Left renal cortex interstitium (tissue), 4 donors: ENCODE results near the gene GNAQ. TPM values are rescaled to one million over a fixed set of nuclear protein-coding genes. Genes with fewer than 3 reads are reported as not detected.
"Not testable (repeated sequence)": the region's sequence is repeated elsewhere in the genome, so short reads cannot be mapped to it uniquely, and the experiment has no call there.

Source experiments
- DNase-seq, 4 donors: peaks; one replicate each; pipeline ENCODE4 v3.0.0-alpha.2; 2013; ENCODE audit warnings: low read depth in 4 of 4, low spot score in 2 of 4, missing footprints in 1 of 4
- polyA plus RNA-seq, 4 donors: library from polyadenylated mRNA; unstranded; fragments of 120-200 nt; gene quantifications; one replicate each; pipeline ENCODE4 v1.2.1, GENCODE V29; 2013; ENCODE audit not compliant: insufficient read length in 4 of 4

The GNAQ gene
- polyA plus RNA-seq, 4 donors: 57.3 to 66.0 (median 59.8) TPM

- no peak for DNase-seq
These were observed 146.4 kb downstream of the GNAQ start for GRCh38 chr9:77885104-77885672.

GRCh38 chr9:77883846-77884771 is 147.5 kb downstream of the GNAQ start:
- no peak for DNase-seq

- no peak for DNase-seq
These were observed 148.5 kb downstream of the GNAQ start for GRCh38 chr9:77883133-77883532.

- no peak for DNase-seq
These were observed 149.3 kb downstream of the GNAQ start for GRCh38 chr9:77882294-77882693.

- DNase-seq: not testable (repeated sequence)
These were observed 150.0 kb downstream of the GNAQ start for GRCh38 chr9:77881634-77882033.

- no peak for DNase-seq
These were observed 150.5 kb downstream of the GNAQ start for GRCh38 chr9:77881111-77881510.

- DNase-seq: no peak
These were observed 152.1 kb downstream of the GNAQ start for GRCh38 chr9:77879437-77879943.

GRCh38 chr9:77878793-77879192 is 152.8 kb downstream of the GNAQ start:
- DNase-seq: not testable (repeated sequence)

GRCh38 chr9:77877976-77878375 is 153.6 kb downstream of the GNAQ start:
- DNase-seq: no peak

- DNase-seq: no peak
These were observed 155.0 kb downstream of the GNAQ start for GRCh38 chr9:77876590-77876989.

GRCh38 chr9:77876091-77876490 is 155.5 kb downstream of the GNAQ start:
- DNase-seq: no peak

GRCh38 chr9:77872863-77873262 is 158.7 kb downstream of the GNAQ start:
- no peak for DNase-seq

GRCh38 chr9:77872177-77872576 is 159.4 kb downstream of the GNAQ start:
- DNase-seq: no peak

- DNase-seq: no peak
These were observed 160.1 kb downstream of the GNAQ start for GRCh38 chr9:77871483-77871882.

GRCh38 chr9:77866878-77867277 is 164.7 kb downstream of the GNAQ start:
- no peak for DNase-seq

- DNase-seq: no peak
These were observed 166.1 kb downstream of the GNAQ start for GRCh38 chr9:77865385-77866047.

- no peak for DNase-seq
These were observed 167.3 kb downstream of the GNAQ start for GRCh38 chr9:77864211-77864889.

GRCh38 chr9:77863638-77864037 is 168.0 kb downstream of the GNAQ start:
- not testable (repeated sequence) for DNase-seq

- not testable (repeated sequence) for DNase-seq
These were observed 170.7 kb downstream of the GNAQ start for GRCh38 chr9:77860953-77861352.

- DNase-seq: no peak
These were observed 173.9 kb downstream of the GNAQ start for GRCh38 chr9:77857513-77858259.
